Measurements from ENCODE around the gene SF1. TPM values are rescaled to one million over a fixed set of nuclear protein-coding genes. Genes with fewer than 3 reads are reported as not detected.

The SF1 gene
- total and polyA plus RNA-seq, 9 of the 15 experiments (the other 6 are each of a cell fraction or from before 2014, with no cell fraction given): 13.1 to 334 (median 111) TPM

- peak; percentile 37 for TF ChIP-seq RBFOX2 (IDR thresholded peaks at IDR 0.05; ENCODE audit: low read depth, low read length)
Measured at GRCh38 chr11:64804346-64805210, 26.2 kb upstream of the SF1 start (continued).

GRCh38 chr11:64803846-64804345 is 25.6 kb upstream of the SF1 start:
- H3K4me3 ChIP-seq: peak overlapping the region; percentile 55
- ChIA-PET POLR2A (interaction anchor here (1.2 to 1.4 kb wide), 2 partner anchors 9 to 25 kb away, joined by 3 to 4 read pairs; partner anchors contain the start of gene SF1), CTCF (ENCODE audit: low intra/inter-chr PET ratio) (interaction anchor here (0.6 to 1.1 kb wide), 3 partner anchors 17 to 165 kb away, joined by 3 to 4 read pairs (median 4); no protein-coding TSS in a partner anchor)
- H3K9ac ChIP-seq (ENCODE audit: insufficient read depth in 1 of 2, low read depth in 2 of 2, low read length in 2 of 2): peak overlapping the region; percentile 62 to 87; a peak in 3 of 4 replicates
- peaks cover 30 to 62% of the 10 kb centered on the region in 2 experiments for H3K4me1 ChIP-seq (replicated peaks in 1 of 2; ENCODE audit: control insufficient read depth in 2 of 2, insufficient read depth in 2 of 2, low read length in 2 of 2)
- ATAC-seq (peak; percentile 41), FAIRE-seq (no peak), DNase-seq (ENCODE audit: extremely low read depth in 1 of 4, low spot score in 3 of 4) (no peak)
- H3K27me3 ChIP-seq (ENCODE audit: control insufficient read depth in 2 of 2, insufficient read depth in 2 of 2, low read length in 2 of 2): no peaks in the 10 kb centered on the region
- TF ChIP-seq ZNF785 (CRISPR knock-in tag; IDR thresholded peaks at IDR 0.05) (no peak), FUS (optimal IDR thresholded peaks at IDR 0.05; ENCODE audit: low read depth, low read length) (no peak), PHF8 (IDR thresholded peaks at IDR 0.05; ENCODE audit: borderline replicate concordance, low read length) (0 out of 2 replicates have a peak, but pooled peaks have one; percentile 2), POLR2AphosphoS2 (IDR thresholded peaks at IDR 0.05; ENCODE audit: low read length) (0 out of 2 replicates have a peak, but pooled peaks have one; percentile 2)
- intact Hi-C loops (cut with micrococcal nuclease): loop anchor here (2.0 to 5.0 kb wide), 2 partner anchors 25 to 38 kb away; partner anchors contain the start of genes CDC42BPG and SF1
- H3K36me3 ChIP-seq (ENCODE audit: control insufficient read depth, insufficient read depth, low read length): peaks cover 49% of the 10 kb centered on the region; the same call in 2 of the 3 replicates
- TSS peak; percentile 41 for BruUV-seq (replicated peaks)
- no peak overlapping the region; the same call in 1 of the 2 replicates for H2AFZ ChIP-seq (ENCODE audit: low read depth, low read length)
- peak overlapping the region; percentile 39 for H3K27ac ChIP-seq (ENCODE audit: extremely low read depth, low read depth, low read length)
- H3K79me2 ChIP-seq (ENCODE audit: control insufficient read depth, insufficient read depth, low read length): peaks cover 1% of the 10 kb centered on the region; the same call in 1 of the 3 replicates
- H3K9me1 ChIP-seq (ENCODE audit: control insufficient read depth, insufficient read depth, low read length): no peaks in the 10 kb centered on the region
- in situ Hi-C loops (cut with MboI): no loop called here
- peak overlapping the region; percentile 91 for H3K4me2 ChIP-seq (ENCODE audit: insufficient read depth, low read length)
- H4K20me1 ChIP-seq (replicated peaks; ENCODE audit: control insufficient read depth, insufficient read depth, low read length): no peaks in the 10 kb centered on the region
- no peaks in the 10 kb centered on the region for H3K9me3 ChIP-seq (replicated peaks; ENCODE audit: control insufficient read depth, insufficient read depth, low read depth, low read length)
- 44% methylated on average over 15 of the region's 15 CpGs for WGBS (ENCODE audit: insufficient coverage, low coverage, missing lambda C conversion rate)

All from K562 (cell line).